Measurements from ENCODE around the gene HDGFL3. TPM values are rescaled to one million over a fixed set of nuclear protein-coding genes. Genes with fewer than 3 reads are reported as not detected.

The HDGFL3 gene
- total and polyA plus RNA-seq, 9 of the 15 experiments (the other 6 are each of a cell fraction or from before 2014, with no cell fraction given) = 6.7 to 42.0 (median 31.4) TPM

DNA sequence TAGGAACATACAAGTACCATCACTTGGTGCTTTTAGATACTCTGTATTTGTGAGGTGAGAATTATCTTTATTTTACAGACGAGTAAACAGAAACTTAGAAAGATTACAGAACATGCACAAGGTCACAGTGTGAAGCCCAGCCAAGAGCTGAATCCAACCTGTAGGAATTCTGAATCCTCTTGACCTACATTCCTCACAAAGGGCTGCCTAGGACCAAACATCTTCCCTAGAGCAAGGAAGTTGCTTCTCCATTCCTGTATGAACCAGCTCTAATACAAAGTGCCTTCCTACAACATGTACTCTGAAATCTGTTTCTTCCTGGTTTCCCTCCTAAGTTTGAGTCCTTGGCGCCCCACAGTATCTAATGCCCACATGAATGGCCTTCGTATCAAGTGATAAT lies 2.9 kb downstream of the HDGFL3 start:
- no peaks in the 10 kb centered on the region; the same call in 1 of the 2 replicates for H4K20me1 ChIP-seq (replicated peaks; ENCODE audit: control insufficient read depth, insufficient read depth, low read length)
- no peak overlapping the region; the same call in 2 of the 3 replicates for H3K27ac ChIP-seq (ENCODE audit: extremely low read depth, low read depth, low read length)
- TF ChIP-seq TCF3 (CRISPR knock-in tag; IDR thresholded peaks at IDR 0.05) (peak; percentile 7; the same call in 1 of the 2 replicates), REST (IDR thresholded peaks at IDR 0.05; ENCODE audit: borderline replicate concordance) (0 out of 2 replicates have a peak, but pooled peaks have one; percentile 10), REST (CRISPR knock-in tag; IDR thresholded peaks at IDR 0.05; ENCODE audit: low read depth) (no peak), PML (IDR thresholded peaks at IDR 0.05; ENCODE audit: low read length) (no peak), ZNF197 (CRISPR knock-in tag; IDR thresholded peaks at IDR 0.05; ENCODE audit: low read depth) (no peak)
- 0 out of 2 replicates have a peak overlapping the region, but pooled peaks have one; percentile 40 for H2AFZ ChIP-seq (ENCODE audit: low read depth, low read length)
- WGBS (ENCODE audit: insufficient coverage, low coverage, missing lambda C conversion rate) = 0% methylated on average over 3 of the region's 3 CpGs
- no peaks in the 10 kb centered on the region for H3K9me1 ChIP-seq (ENCODE audit: control insufficient read depth, insufficient read depth, low read length)
- in situ Hi-C loops (cut with MboI) (no loop called here), intact Hi-C loops (cut with micrococcal nuclease) (loop anchor here (5.0 kb wide), 3 partner anchors 97 to 357 kb away; partner anchors contain the start of genes BTBD1 and TM6SF1)
- H3K9me3 ChIP-seq (replicated peaks; ENCODE audit: control insufficient read depth, insufficient read depth, low read depth, low read length) = no peaks in the 10 kb centered on the region
- H3K4me3 ChIP-seq = no peak overlapping the region
- ATAC-seq = 0 out of 3 replicates have a peak, but pooled peaks have one; percentile 5
- H3K4me1 ChIP-seq (replicated peaks in 1 of 2; ENCODE audit: control insufficient read depth in 2 of 2, insufficient read depth in 2 of 2, low read length in 2 of 2) = peaks cover 14 to 18% of the 10 kb centered on the region in 2 experiments
- no peak for DNase-seq (ENCODE audit: extremely low read depth in 1 of 4, low spot score in 3 of 4)
- CTCF ChIA-PET (ENCODE audit: low intra/inter-chr PET ratio) = no interaction called here
- no peak for FAIRE-seq
- H3K79me2 ChIP-seq (ENCODE audit: control insufficient read depth, insufficient read depth, low read length) = peaks cover 47% of the 10 kb centered on the region
- H3K9ac ChIP-seq (ENCODE audit: insufficient read depth in 1 of 2, low read depth in 2 of 2, low read length in 2 of 2) = peak overlapping the region in 1 of 2 experiments; percentile 65; a peak in 2 of 4 replicates
- peak overlapping the region; percentile 68 for H3K4me2 ChIP-seq (ENCODE audit: insufficient read depth, low read length)
- no peaks in the 10 kb centered on the region; the same call in 2 of the 3 replicates for H3K36me3 ChIP-seq (ENCODE audit: control insufficient read depth, insufficient read depth, low read length)
- POLR2A ChIA-PET = interaction anchor here (1.0 to 2.3 kb wide), 3 partner anchors 8 to 17 kb away, joined by 3 to 12 read pairs (median 4); no protein-coding TSS in a partner anchor
- peaks cover 2 to 6% of the 10 kb centered on the region in 2 experiments; a peak in 3 of 5 replicates for H3K27me3 ChIP-seq (ENCODE audit: control insufficient read depth in 2 of 2, insufficient read depth in 2 of 2, low read length in 2 of 2)
- no TSS peak for BruUV-seq (replicated peaks)
